Measurements from ENCODE around the gene MYO1B. TPM values are rescaled to one million over a fixed set of nuclear protein-coding genes. Genes with fewer than 3 reads are reported as not detected.

Gene MYO1B
- total and polyA plus RNA-seq, 2 of the 8 experiments (the other 6 are each of a cell fraction or from before 2014, with no cell fraction given) = 15.5 to 61.2 TPM

- Histone ChIP-seq H4K20me1 (replicated peaks in 1 of 2; ENCODE audit: control insufficient read depth in 1 of 2, insufficient read depth in 2 of 2, low read length in 2 of 2) (peaks cover 10 to 25% of the 10 kb centered on the region in 2 experiments), H3K79me2 (ENCODE audit: control insufficient read depth in 1 of 2, insufficient read depth in 2 of 2, low read length in 2 of 2) (peaks cover 13 to 99% of the 10 kb centered on the region in 2 experiments)
- POLR2A ChIA-PET (ENCODE audit: partially characterized antibody) = interaction anchor here (1.0 to 1.3 kb wide), 2 partner anchors 8 to 9 kb away, joined by 4 read pairs; no protein-coding TSS in a partner anchor
These were observed 25.3 kb downstream of the MYO1B start for GRCh38 chr2:191270306-191271161.

More at GRCh38 chr2:191270306-191271161, 25.3 kb downstream of the MYO1B start:
- Histone ChIP-seq H3K79me1 (ENCODE audit: low read depth, low read length) (peaks cover 15% of the 10 kb centered on the region), H3K23ac (ENCODE audit: insufficient read length) (no peak overlapping the region), H2AK5ac (ENCODE audit: low read depth, low read length) (no peak overlapping the region), H3K18ac (ENCODE audit: extremely low read depth, low read length) (no peak overlapping the region), H3K4ac (replicated peaks; ENCODE audit: insufficient read length, low read depth, low read length) (no peak overlapping the region), H2BK5ac (ENCODE audit: low read depth, low read length) (no peak overlapping the region), H3K9me3 (ENCODE audit: insufficient read depth in 2 of 2, low read depth in 1 of 2, low read length in 1 of 2) (no peaks in the 10 kb centered on the region), H3K27me3 (replicated peaks in 1 of 4; ENCODE audit: control insufficient read depth in 3 of 4, extremely low read depth in 1 of 4, insufficient read depth in 3 of 4, low read length in 3 of 4) (no peaks in the 10 kb centered on the region), H4K91ac (replicated peaks; ENCODE audit: insufficient read length, low read length) (no peak overlapping the region), H3K9ac (replicated peaks in 1 of 4; ENCODE audit: extremely low read depth in 1 of 4, low read depth in 3 of 4, low read length in 3 of 4) (no peak overlapping the region), H2AFZ (ENCODE audit: low read length) (no peak overlapping the region), H4K5ac (ENCODE audit: insufficient read length, low read depth, low read length) (no peak overlapping the region), H3K14ac (ENCODE audit: insufficient read length) (no peak overlapping the region), H2BK120ac (replicated peaks; ENCODE audit: low read depth, low read length) (no peak overlapping the region), H4K8ac (ENCODE audit: extremely low read depth, insufficient read depth, low read length) (no peak overlapping the region), H2BK20ac (ENCODE audit: low read length) (no peak overlapping the region), H3K27ac (ENCODE audit: low read depth, low read length) (no peak overlapping the region), H2BK15ac (ENCODE audit: low read length) (no peak overlapping the region), H3K56ac (replicated peaks; ENCODE audit: insufficient read length, low read depth, low read length) (no peak overlapping the region), H2BK12ac (ENCODE audit: low read depth, low read length) (no peak overlapping the region), H3K4me3 (ENCODE audit: extremely low read depth in 1 of 4, insufficient read depth in 2 of 4, low read depth in 3 of 4, low read length in 4 of 4) (no peak overlapping the region), H3K36me3 (ENCODE audit: control insufficient read depth in 2 of 4, insufficient read depth in 4 of 4, low read length in 3 of 4) (no peaks in the 10 kb centered on the region), H3K4me1 (replicated peaks in 1 of 4; ENCODE audit: control insufficient read depth in 3 of 4, insufficient read depth in 4 of 4, low read length in 3 of 4) (peaks cover 0 to 7% (median 6%) of the 10 kb centered on the region in 4 experiments; a peak in 3 of 7 replicates), H3K4me2 (ENCODE audit: insufficient read depth in 1 of 2, low read depth in 2 of 2, low read length in 2 of 2) (no peak overlapping the region), H3K23me2 (ENCODE audit: low read depth, low read length) (no peaks in the 10 kb centered on the region)
- CTCF ChIA-PET (ENCODE audit: partially characterized antibody) = interaction anchor here (1.6 kb wide), 1 partner anchor 24 kb away, joined by 5 read pairs; no protein-coding TSS in a partner anchor
- WGBS, 2 experiments (ENCODE audit: extremely low coverage in 1 of 2, insufficient coverage in 1 of 2, insufficient read length in 1 of 2, insufficient replicate concordance in 2 of 2, low coverage in 1 of 2, low lambda C conversion rate in 2 of 2, missing lambda C conversion rate in 1 of 2) = 86% methylated on average over 6 of the region's 6 CpGs; no CpG with 5 or more reads in 1 of the 2 experiments
- no peak for TF ChIP-seq TAF1 (IDR thresholded peaks at IDR 0.05; ENCODE audit: low read depth, low read length)
- no peak for TF ChIP-seq SIX5 (IDR thresholded peaks at IDR 0.05; ENCODE audit: low read depth, low read length)
- TF ChIP-seq EP300 (IDR thresholded peaks at IDR 0.05; ENCODE audit: borderline replicate concordance in 1 of 2, low read depth in 2 of 2, low read length in 2 of 2) = no peak
- no peak for TF ChIP-seq SP4 (IDR thresholded peaks at IDR 0.05; ENCODE audit: low read length)
- DNase-seq (ENCODE audit: low read depth in 1 of 2, low spot score in 2 of 2) (no peak), FAIRE-seq (no peak)

All from H1 (cell line).